HG03558 (cell line): Measurements from ENCODE around the gene DNMT3A.

Source experiments
- ATAC-seq: cut with Tn5 transposase; IDR thresholded peaks from one replicate; pipeline ENCODE4 v1.9.1; 2021; ENCODE audit warnings: moderate number of reproducible peaks; ENCODE audit not compliant: unreplicated experiment; ENCODE audit errors: extremely low read depth

DNMT3A gene

DNA sequence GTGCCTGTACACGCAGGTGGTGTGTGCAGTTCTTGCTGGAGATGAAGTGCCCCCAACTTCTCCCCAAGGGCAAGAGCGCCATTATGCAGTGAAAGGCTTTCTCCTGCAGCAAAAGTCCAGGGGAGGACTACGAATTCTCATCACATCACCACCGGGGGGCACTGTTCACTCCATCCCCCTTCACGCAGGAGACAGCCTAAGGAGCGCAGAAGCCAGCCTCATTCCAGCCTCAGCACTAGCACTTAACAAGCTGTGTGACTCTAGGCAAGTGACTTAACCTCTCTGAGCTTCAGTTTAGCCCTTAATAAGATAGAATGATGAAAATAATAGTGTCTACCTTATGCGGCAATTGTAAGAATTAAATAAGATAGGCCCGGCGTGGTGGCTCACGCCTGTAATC is 32.3 kb downstream of the DNMT3A start:
- ATAC-seq = no peak

DNA sequence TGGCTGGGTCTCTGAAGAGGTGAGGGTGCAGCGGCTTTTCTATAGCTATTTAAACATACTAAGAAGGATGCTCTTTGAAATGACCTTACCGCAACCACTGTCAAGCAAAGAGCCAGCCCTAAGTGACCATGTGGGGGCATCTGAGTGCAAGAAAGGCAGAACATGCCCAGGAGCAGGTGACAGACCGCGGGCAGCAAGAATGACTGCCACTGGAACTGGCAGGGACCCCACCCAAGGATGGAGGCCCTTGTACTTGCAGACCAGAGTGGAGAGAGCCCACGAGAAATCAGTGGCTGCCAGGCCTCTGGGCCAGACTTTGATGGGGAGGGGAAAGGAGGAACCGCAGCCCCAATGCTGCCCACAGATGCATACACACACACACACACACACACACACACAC is 33.1 kb downstream of the DNMT3A start:
- ATAC-seq = no peak

DNA sequence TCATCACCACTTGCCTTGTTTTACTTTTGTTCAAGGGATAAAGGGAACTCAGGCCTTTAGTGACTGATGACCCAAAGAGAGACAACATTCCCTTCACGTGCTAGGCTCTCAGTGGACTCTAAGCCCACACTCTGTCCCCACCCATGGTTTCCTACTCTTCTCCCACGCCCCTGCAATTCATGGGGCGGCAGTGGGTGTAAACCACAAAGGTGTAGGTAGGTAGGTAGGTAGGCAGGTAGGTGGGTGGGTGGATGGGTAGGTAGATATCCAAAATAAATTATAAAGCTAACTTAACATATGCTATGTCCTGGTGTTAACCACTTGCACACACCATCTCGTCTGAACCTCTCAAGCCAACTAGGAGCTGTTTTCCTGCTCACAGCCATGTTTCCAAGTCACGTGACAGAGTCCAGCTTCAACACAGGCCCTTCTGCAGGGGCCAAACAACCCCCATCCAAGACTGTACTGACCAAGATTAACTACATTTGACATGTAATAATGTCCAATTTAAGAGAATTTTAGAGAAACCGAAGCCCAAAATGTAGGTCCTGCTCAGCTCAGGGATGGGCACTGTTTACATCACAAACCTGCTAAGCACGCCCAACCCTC is 33.7 kb downstream of the DNMT3A start:
- ATAC-seq = no peak

DNA sequence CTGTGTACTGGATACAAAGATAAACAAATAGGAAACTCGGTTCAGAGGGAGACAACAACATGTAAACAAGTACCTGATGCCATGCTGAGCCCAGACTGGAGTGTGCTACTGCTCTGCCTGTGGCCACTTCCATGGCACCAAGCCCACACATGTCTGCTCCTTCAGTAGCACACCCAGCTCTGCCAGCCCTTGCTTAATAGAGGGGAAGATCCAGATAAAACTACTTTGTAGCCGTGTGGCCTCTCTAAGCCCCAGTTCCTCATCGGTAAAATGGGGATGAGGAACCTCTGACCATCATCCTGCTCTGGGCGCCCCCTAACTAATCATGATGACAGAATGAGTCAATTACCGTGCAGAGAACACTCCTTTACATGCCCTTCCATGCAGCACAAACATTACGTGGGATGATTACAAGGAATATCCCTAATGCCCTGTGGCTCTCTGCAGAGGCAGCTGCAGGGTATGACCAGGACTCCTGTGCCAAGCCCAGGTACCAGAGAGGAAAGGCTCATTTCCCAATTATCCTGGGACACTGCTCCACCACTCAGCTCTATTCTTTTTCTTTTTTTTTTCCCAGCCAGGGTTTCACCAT is 34.9 kb downstream of the DNMT3A start:
- ATAC-seq = no peak

DNA sequence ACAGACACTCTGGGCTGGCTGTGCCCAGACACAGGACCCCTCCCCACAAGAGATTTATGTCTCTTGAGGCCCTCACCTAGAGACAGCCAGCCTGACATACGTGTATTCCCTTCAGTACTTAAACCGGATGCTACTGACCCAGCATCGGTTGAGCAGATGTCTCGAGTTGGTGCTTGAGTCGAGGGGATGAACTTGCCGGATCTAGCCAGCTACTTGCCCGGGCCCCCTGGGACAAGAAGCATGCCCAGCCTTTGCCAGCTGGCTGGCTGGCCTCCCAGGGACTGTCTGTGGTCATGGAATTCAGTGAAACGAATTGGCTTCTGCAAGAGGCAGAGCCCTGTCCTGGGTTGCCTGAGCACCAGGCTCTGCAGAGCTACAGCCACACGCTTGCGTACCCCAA is 36.0 kb downstream of the DNMT3A start:
- no peak for ATAC-seq

DNA sequence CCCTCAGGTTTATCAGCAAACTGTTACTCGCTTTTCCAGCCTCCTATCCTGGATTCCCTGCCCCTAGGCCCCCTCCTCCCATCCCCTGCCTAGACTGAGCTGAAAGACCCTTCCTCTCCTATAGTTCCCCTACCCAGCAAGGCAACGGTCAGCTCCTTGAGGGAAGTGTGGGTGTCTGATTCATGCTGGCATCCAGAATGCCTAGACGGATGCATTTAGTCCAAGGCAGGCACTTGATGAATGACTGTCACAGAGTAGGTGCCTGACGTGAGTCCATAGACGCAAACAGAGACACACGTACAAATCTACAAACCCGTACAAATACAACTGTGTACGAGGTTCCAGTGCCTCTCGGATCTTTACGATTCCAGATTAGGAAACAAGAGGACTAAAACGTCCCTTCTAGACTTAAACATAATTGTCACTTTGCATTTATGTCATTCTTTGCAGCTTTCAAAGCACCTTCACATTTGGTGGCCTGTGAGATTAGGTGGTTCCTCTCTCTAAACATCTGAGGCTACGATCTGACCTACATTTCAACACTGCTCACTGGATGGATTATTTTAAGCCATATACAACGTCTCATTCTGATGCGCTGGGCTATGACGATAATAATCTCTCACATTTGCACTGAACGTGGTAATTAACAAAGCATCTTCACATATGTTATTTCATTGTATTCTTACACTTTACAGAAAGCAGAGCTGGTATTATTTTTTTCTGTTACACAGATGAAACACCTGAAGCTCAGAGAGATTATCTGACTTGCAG is 36.7 kb downstream of the DNMT3A start:
- ATAC-seq = no peak

DNA sequence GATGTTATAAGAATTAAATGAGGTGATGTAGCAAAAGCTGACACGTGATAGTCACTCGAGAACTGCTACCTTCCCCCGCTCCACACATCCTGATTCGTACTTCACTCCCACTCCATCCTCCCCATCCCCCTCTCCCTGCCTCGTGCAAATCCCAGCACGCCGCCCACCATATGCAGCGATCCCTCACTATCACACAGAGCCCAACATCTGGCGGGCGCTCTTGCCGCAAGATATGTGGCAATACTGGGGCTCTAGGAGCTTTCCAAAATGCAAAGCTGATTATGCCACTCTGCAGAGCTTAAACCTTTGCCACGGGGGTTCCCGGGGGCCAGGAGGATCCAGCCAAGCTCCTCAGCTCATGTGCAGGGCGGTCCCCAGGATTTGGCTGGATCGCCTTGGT is 37.4 kb downstream of the DNMT3A start:
- no peak for ATAC-seq

DNA sequence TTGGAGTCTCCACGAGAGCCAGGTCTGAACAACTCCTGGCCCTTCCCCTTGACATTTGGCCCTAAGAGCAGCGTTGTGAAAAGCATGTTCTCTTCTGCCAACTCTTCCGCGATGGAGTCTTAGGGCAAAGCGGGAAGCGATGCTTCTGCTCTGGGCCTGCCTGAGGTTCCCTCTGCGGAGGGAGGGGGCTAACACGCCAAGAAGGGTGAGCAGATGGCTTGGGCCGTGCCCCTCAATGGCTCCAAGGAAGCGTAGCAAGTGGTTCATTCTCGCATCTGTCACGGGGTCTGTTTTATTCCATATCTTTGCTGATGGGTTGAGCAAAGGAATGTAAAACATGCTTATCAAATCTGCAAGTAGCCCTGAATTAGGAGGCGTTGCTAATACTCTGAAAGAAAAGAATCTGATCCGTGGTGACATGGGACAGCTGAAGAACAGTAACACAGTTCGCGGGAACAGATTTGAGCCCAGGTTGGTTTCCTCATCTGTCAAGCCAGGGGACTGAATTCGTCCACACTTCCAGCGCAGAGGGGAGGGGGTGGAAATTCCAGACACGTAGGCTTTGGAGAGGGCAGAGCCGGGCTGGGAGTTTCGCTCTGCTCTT is 38.0 kb downstream of the DNMT3A start:
- ATAC-seq = no peak

DNA sequence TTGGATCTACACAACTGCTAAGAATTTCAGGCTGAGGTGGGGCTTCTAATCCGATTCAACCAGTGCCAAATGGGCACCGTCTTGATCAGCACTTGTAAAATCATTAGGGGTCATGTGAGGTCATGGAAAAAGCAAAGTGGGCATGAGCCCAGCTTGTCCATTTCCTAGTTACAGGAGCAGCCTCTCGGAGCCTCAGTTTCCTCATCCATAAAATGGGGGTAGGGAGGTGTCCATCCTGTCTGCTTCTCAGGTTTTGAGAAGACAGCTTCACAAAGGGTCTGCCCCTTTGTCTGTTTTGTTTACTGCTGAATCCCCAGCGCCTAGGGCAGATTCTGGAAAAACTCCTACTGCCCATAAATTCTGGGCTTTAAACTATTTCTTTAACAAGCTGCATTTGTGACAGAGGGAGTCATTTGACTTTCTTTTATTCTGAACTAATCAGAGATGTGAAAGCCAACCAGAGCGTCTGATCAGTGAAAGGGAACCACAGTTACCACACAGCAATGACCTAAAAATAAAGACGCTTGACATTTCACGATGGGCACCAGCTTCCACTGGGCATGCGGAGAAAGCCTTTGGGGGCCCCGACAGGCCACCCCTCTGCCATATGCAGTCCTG is 38.9 kb downstream of the DNMT3A start:
- ATAC-seq = no peak

DNA sequence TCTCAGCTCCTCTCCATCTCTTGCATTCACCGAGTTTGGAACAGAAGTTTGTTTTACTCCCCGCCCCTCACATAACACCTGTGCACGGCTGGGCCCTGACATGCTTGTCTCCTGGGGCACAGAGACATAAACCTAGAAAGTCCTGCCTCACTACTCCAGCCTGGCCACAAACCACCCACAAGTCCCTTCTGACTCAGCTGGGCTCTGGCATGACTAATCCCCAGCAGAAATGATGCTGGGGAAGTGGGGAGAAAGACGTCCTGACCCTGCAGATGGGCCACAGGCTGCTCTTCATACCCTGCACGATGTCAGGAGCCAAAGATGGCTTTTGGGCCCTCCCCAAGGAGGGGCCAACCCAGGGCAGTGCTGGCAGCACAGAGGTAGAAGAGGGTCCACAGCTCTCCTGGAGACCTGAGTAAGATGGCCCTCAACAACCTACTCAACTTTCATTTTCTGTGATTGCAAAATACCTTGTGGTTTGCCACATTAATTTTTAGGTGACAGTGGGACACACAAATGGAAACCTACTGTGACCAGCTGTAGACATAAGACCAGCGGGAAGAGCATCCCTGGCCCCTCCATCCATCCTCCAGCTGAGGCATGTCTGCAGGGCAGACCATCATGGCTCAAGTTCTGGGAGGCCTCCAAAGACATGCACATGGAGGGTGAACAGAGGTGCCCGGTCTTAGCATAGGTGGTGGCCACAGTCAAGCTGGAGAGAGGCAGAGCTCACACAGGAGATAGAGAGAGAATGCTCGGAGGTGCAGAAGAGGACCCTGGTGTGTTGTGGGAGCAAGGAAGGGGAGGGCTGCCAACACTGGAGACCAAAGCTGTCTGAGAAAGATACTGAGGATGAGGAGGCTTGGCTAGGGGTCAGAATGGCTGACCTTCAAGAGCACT is 40.0 kb downstream of the DNMT3A start:
- ATAC-seq = peak; percentile 85

DNA sequence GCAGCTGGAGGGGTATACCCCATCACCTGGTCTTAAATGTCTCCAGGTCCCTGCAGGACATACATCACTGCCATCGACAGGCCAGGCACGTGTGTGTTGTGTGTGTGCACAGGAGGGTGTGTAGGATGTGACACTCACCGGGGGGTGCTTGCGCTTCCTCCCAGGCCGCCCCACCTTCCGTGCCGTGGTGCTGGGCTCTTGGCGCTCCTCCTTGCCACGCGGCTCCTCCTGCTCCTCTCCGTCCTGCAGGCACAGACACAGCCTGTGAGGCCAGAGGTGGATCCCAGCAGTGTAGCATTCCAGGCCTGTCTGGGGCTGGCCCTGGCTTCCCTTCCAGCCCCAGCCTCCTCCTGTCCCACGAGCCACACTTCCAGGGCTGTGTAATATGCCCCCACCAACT is 41.7 kb downstream of the DNMT3A start:
- no peak for ATAC-seq

DNA sequence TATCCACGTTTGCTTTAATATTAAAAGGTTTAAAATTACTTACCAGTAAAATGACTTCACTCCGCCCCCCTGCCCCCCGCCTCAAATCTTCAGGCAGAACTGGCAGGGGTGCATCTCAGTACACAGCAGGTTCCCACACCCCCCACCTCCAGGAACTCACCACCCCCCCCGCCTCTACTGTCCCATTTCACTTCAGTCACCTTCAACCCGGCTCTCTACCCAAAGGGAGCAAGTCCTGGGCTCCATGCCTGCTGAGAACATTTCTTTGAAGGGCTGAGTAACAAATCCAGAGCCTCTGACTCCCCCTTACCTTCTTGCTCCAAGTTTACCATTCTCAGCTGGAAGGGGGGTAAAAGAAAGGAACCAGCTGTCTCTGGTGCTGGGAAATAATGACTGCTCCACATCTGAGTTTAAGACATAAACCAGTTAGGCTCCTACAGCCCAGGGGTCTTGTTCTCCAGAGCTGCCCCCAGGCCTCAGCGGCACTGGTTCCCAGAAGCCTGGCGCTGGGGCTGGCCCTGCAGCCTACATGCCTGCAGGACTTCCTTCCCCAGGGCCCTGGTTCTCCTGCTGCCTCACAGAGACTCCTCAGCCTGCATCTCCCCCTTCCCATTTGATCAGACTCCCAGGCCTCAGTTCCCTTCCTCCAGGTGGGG is 42.8 kb downstream of the DNMT3A start:
- no peak for ATAC-seq

DNA sequence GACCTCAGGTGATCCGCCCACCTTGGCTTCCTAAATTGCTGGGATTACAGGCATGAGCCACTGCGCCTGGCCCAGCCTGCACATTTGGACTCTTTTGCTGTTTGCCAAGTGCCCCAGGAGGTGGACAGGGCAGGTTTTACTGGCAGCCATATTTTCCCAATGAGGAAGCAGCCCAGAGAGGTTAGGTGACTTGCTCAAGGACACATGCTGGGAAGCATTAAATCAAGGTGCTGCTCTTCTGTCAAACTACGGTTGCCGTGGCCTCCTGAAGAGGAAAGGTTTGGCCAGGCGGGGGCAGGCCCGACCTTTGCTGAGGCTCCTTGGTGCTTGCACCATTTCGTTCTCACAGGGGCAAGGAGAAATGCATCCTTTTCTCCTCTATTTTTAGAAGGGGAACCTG is 44.0 kb downstream of the DNMT3A start:
- no peak for ATAC-seq

DNA sequence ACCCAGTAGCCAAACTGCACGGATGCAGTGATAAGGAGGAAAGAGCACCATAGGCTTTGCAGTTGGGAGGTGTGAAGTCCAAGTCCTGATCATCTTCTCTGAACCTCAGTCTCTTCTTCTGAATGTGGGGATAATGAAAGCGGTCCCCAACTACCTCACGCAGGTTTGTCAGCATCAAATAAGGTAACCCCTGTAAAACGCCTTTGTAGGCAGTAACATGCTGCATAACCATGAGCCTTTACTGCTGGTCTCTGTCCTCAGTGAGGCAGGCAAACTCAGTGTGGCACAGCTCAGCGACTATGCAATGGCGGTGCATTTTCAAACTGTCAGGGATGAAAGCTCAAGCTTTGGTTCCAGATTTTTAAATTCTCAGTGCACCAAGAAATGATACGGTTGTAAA is 46.1 kb downstream of the DNMT3A start:
- no peak for ATAC-seq

DNA sequence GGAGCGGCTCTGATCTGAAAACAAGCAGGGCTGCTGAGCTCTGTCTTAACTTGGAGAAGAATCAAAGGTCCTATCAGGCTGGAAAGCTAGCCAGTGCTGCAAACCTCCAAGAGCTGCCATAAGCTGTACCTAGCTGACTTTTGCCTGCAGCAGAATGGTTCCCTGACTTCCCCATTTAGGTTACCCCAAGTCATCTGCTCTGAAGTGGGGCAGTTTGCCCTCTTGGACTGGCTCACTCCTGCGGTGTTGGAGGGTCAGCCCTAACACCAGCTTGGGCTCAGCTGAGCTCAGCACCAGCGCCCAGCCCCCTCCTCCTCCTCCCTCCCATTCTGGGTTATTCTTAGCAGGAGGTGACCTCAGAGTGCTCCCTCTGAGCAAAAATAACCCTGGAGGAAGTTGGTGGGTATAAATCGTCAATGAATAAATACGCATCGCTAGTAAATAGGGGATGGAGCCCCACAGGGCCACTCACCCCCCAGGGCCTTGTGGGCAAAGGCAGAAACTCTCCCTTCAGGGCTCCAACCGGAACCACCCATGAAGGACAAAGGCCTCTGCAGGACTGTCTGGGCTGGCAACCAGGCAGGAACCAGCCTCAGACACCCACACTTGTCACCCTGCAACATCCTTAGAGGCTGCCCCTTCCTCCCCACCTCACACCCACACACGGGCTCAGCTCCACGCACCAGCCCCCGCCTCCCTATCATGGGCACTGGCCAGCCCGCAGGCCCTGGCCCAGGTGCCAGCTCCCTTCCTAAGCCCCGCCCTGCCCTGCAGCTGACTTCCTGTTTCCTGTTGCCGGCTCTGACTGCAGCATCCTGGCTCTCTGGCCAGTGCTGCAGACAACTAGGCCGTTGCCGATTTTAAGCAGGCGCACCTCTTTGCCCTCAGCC is 46.9 kb downstream of the DNMT3A start:
- no peak for ATAC-seq

DNA sequence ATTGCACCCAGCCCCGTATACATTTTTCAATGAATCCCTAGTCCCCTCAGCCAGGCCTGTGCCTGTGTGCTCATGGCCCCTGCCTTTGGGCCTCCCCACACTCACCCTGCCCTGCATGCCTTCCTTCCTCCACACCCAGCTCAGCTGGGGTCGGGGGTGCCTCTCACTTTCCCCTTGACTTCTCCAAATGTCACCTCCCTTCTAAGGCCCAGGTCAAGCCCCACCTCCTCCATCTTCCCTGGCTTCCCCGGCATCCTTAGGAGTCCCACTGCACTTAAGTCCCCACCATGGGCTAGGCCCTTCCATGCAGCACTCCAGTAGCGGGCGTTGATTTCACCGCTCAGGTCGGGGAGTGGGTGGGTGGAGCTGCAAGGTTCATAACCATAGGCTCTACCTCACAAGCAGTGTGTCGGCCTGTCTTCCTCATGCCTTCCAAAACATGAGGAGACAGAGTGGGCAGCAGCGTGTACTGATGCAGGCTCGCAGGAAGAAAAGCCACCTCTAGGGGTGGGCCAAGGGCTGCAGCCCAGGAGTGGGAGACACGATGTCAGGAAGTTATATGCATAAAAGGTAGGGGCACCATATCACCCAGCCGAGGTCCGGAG is 47.7 kb downstream of the DNMT3A start:
- ATAC-seq = no peak

DNA sequence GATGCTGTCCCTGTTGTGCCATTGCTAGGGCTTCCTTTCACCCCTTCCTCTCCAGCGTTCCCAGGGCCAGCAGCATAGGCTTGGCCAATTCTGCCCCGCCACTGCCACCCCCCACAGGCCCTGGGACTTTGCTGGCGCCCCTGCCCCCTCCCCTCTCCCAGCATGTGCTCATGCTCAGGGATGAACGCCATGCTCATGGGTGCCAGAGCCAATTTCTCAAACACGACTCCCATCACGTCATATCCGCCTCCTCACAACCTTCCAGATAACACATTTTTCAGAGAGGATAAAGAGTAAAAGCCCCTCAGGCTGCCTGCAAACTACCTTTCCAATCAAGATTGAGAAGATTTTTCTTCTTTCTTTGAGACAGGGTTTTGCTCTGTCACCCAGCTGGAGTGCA is 48.6 kb downstream of the DNMT3A start:
- no peak for ATAC-seq

DNA sequence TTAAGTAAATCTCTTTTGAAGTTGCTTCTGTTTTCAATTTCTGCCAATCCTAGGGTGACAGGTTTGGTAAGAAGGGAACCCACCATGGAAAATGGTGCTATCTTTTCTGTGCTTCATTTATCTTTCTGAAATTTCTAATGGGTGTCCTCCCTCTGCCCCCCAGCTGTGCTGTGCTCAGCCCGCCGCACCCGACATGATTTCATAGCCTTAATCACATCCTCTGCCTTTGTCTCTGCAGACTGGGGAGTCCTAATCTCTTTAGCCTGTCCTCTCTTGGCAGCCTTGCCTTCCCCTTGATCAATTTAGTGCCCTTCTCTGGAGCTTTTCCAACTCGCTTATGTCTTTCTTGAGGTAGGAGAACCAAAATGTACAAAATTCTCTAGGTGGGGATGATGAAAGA is 49.3 kb downstream of the DNMT3A start:
- ATAC-seq = no peak
